ENCODE measurements around the gene STKLD1. TPM values are rescaled to one million over a fixed set of nuclear protein-coding genes. Genes with fewer than 3 reads are reported as not detected.

The STKLD1 gene
- total RNA-seq, 1 experiment from 2014 or later, result 4.1 TPM

DNA sequence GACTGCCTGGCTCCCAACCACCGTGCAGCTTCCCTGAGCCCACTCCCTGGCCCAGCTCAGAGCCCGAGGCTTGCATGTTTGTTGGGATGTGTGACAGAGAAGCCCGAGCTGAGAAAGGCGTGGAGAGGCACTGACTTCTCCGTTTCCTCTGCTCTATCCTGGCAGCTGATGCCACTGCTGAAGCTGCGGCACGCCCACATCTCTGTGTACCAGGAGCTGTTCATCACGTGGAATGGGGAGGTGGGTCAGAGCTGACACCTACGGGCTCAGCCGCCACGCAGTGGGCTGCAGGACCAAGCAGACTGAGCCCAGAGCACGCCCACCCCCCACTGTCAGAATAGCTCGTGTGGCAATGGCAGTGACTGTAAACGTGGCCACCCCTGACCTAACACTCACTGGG, 9.3 kb downstream of the STKLD1 start:
- H3K27ac ChIP-seq (ENCODE audit: low read length), result no peak overlapping the region
- H3K79me2 ChIP-seq (ENCODE audit: low read length), result no peaks in the 10 kb centered on the region
- intact Hi-C loops (cut with micrococcal nuclease), result no loop called here
- no peak overlapping the region for H3K4me2 ChIP-seq (ENCODE audit: low read length)
- CTCF ChIA-PET, result no interaction called here
- no peak for DNase-seq
- H3K27me3 ChIP-seq (ENCODE audit: low read length), result no peaks in the 10 kb centered on the region
- no peaks in the 10 kb centered on the region for H4K20me1 ChIP-seq (ENCODE audit: low read length)
- TF ChIP-seq EZH2phosphoT487 (IDR thresholded peaks at IDR 0.05; ENCODE audit: borderline replicate concordance, low read length), result no peak
- TF ChIP-seq EZH2 (IDR thresholded peaks at IDR 0.05; ENCODE audit: low read length, unreplicated experiment), result no peak
- no peak for TF ChIP-seq CTCF (conservative IDR thresholded peaks at IDR 0.05; ENCODE audit: low read depth, low read length)
- H3K4me3 ChIP-seq (ENCODE audit: low read length), result no peak overlapping the region
- no peaks in the 10 kb centered on the region for H3F3A ChIP-seq (ENCODE audit: low read length, unreplicated experiment)
- H2AFZ ChIP-seq (ENCODE audit: low read length), result no peak overlapping the region
- H3K9me2 ChIP-seq (replicated peaks; ENCODE audit: low read length), result no peaks in the 10 kb centered on the region
- no peak for ATAC-seq
- no peaks in the 10 kb centered on the region for H3K9me3 ChIP-seq (ENCODE audit: low read length)
- H3K36me3 ChIP-seq (ENCODE audit: low read depth, low read length), result no peaks in the 10 kb centered on the region
- no peak overlapping the region for H3K9ac ChIP-seq (ENCODE audit: low read length)
- no peaks in the 10 kb centered on the region for H3K4me1 ChIP-seq (ENCODE audit: insufficient read depth, low read length)
- POLR2A ChIA-PET (ENCODE audit: unreplicated experiment), result no interaction called here
- no TSS peak for BruUV-seq (replicated peaks)

- DNase-seq (no peak), ATAC-seq (no peak)
- H3K27ac ChIP-seq (ENCODE audit: low read length), result no peak overlapping the region
- H3K9ac ChIP-seq (ENCODE audit: low read length), result no peak overlapping the region
- no peaks in the 10 kb centered on the region for H3K36me3 ChIP-seq (ENCODE audit: low read depth, low read length)
- no peak overlapping the region for H3K4me2 ChIP-seq (ENCODE audit: low read length)
- H3K9me3 ChIP-seq (ENCODE audit: low read length), result no peaks in the 10 kb centered on the region
- intact Hi-C loops (cut with micrococcal nuclease), result no loop called here
- TF ChIP-seq CTCF (conservative IDR thresholded peaks at IDR 0.05; ENCODE audit: low read depth, low read length), result no peak
- TF ChIP-seq EZH2phosphoT487 (IDR thresholded peaks at IDR 0.05; ENCODE audit: borderline replicate concordance, low read length), result no peak
- TF ChIP-seq EZH2 (IDR thresholded peaks at IDR 0.05; ENCODE audit: low read length, unreplicated experiment), result no peak
- POLR2A ChIA-PET (ENCODE audit: unreplicated experiment), result no interaction called here
- no peak overlapping the region for H2AFZ ChIP-seq (ENCODE audit: low read length)
- H3K4me3 ChIP-seq (ENCODE audit: low read length), result no peak overlapping the region
- no TSS peak for BruUV-seq (replicated peaks)
- CTCF ChIA-PET, result no interaction called here
- no peaks in the 10 kb centered on the region for H3K27me3 ChIP-seq (ENCODE audit: low read length)
- no peaks in the 10 kb centered on the region for H3K79me2 ChIP-seq (ENCODE audit: low read length)
- no peaks in the 10 kb centered on the region for H3K4me1 ChIP-seq (ENCODE audit: insufficient read depth, low read length)
- no peaks in the 10 kb centered on the region for H3F3A ChIP-seq (ENCODE audit: low read length, unreplicated experiment)
- no peaks in the 10 kb centered on the region for H4K20me1 ChIP-seq (ENCODE audit: low read length)
- H3K9me2 ChIP-seq (replicated peaks; ENCODE audit: low read length), result no peaks in the 10 kb centered on the region
Measured at GRCh38 chr9:133386338-133386737, 10.2 kb downstream of the STKLD1 start.

GRCh38 chr9:133387680-133388079, 11.5 kb downstream of the STKLD1 start:
- Histone ChIP-seq H3F3A (ENCODE audit: low read length, unreplicated experiment) (no peaks in the 10 kb centered on the region), H3K27me3 (ENCODE audit: low read length) (no peaks in the 10 kb centered on the region), H2AFZ (ENCODE audit: low read length) (no peak overlapping the region), H3K9me2 (replicated peaks; ENCODE audit: low read length) (no peaks in the 10 kb centered on the region), H3K4me3 (ENCODE audit: low read length) (no peak overlapping the region), H3K9me3 (ENCODE audit: low read length) (no peaks in the 10 kb centered on the region), H4K20me1 (ENCODE audit: low read length) (no peaks in the 10 kb centered on the region), H3K9ac (ENCODE audit: low read length) (no peak overlapping the region), H3K4me1 (ENCODE audit: insufficient read depth, low read length) (no peaks in the 10 kb centered on the region), H3K79me2 (ENCODE audit: low read length) (no peaks in the 10 kb centered on the region), H3K36me3 (ENCODE audit: low read depth, low read length) (no peaks in the 10 kb centered on the region), H3K27ac (ENCODE audit: low read length) (no peak overlapping the region), H3K4me2 (ENCODE audit: low read length) (no peak overlapping the region)
- DNase-seq (no peak), ATAC-seq (no peak)
- no peak for TF ChIP-seq EZH2phosphoT487 (IDR thresholded peaks at IDR 0.05; ENCODE audit: borderline replicate concordance, low read length)
- TF ChIP-seq EZH2 (IDR thresholded peaks at IDR 0.05; ENCODE audit: low read length, unreplicated experiment), result no peak
- TF ChIP-seq CTCF (conservative IDR thresholded peaks at IDR 0.05; ENCODE audit: low read depth, low read length), result no peak
- BruUV-seq (replicated peaks), result no TSS peak
- ChIA-PET CTCF (no interaction called here), POLR2A (ENCODE audit: unreplicated experiment) (no interaction called here)
- intact Hi-C loops (cut with micrococcal nuclease), result no loop called here
